ENCODE results near the gene AHRR. TPM values are rescaled to one million over a fixed set of nuclear protein-coding genes. Genes with fewer than 3 reads are reported as not detected.
A peak's percentile ranks its signal among the peaks of the same experiment; 100 is the strongest.

Gene AHRR
- total and polyA plus RNA-seq, 10 of the 15 experiments (the other 5 are each of a cell fraction or from before 2014, with no cell fraction given) = 0.90 to 35.2 (median 19.2) TPM

GRCh38 chr5:463301-463700 lies 141.8 kb downstream of the AHRR start (continued):
- TF ChIP-seq, protein P1, sequence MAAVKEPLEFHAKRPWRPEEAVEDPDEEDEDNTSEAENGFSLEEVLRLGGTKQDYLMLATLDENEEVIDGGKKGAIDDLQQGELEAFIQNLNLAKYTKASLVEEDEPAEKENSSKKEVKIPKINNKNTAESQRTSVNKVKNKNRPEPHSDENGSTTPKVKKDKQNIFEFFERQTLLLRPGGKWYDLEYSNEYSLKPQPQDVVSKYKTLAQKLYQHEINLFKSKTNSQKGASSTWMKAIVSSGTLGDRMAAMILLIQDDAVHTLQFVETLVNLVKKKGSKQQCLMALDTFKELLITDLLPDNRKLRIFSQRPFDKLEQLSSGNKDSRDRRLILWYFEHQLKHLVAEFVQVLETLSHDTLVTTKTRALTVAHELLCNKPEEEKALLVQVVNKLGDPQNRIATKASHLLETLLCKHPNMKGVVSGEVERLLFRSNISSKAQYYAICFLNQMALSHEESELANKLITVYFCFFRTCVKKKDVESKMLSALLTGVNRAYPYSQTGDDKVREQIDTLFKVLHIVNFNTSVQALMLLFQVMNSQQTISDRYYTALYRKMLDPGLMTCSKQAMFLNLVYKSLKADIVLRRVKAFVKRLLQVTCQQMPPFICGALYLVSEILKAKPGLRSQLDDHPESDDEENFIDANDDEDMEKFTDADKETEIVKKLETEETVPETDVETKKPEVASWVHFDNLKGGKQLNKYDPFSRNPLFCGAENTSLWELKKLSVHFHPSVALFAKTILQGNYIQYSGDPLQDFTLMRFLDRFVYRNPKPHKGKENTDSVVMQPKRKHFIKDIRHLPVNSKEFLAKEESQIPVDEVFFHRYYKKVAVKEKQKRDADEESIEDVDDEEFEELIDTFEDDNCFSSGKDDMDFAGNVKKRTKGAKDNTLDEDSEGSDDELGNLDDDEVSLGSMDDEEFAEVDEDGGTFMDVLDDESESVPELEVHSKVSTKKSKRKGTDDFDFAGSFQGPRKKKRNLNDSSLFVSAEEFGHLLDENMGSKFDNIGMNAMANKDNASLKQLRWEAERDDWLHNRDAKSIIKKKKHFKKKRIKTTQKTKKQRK (IDR thresholded peaks at IDR 0.05; ENCODE audit: low read depth, low read length) = no peak
- no peak for TF ChIP-seq ZNF217 (IDR thresholded peaks at IDR 0.05)
- TF ChIP-seq CHD1 (IDR thresholded peaks at IDR 0.05; ENCODE audit: low read depth, low read length) = no peak
- TF ChIP-seq HDAC2 (IDR thresholded peaks at IDR 0.05) = no peak

DNA sequence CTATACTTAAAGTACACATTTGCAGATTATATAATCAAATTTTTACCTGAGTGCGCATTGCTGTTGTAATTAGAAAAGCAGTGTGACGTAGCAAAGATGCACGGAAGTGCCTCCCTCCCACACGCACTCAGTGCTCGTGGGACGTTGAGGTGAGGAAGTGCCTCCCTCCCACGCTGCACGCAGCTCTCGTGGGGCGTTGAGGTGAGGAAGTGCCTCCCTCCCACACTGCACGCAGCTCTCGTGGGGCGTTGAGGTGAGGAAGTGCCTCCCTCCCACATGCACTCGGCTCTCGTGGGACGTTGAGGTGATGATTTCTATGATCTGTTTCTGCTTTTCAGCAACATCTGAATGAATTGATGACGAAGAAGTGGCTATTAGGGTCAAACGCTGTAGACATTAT lies 142.4 kb downstream of the AHRR start:
- POLR2A ChIA-PET = no interaction called here
- CTCF ChIA-PET = no interaction called here
- Histone ChIP-seq H4K20me1 (ENCODE audit: control insufficient read depth, insufficient read depth) (no peaks in the 10 kb centered on the region), H3K9me3 (replicated peaks; ENCODE audit: control insufficient read depth, insufficient read depth, low read length) (no peaks in the 10 kb centered on the region; the same call in 2 of the 3 replicates), H3K4me1 (ENCODE audit: control insufficient read depth, insufficient read depth, low read length) (no peaks in the 10 kb centered on the region), H3K4me3 (no peak overlapping the region), H2AFZ (ENCODE audit: control insufficient read depth, low read depth, low read length) (no peak overlapping the region), H3K27ac (ENCODE audit: control insufficient read depth, insufficient read depth) (no peak overlapping the region), H3K27me3 (replicated peaks in 1 of 2; ENCODE audit: control insufficient read depth in 2 of 2, insufficient read depth in 2 of 2, low read length in 1 of 2) (no peaks in the 10 kb centered on the region), H3K79me2 (ENCODE audit: control insufficient read depth, insufficient read depth, low read length) (peaks cover 4% of the 10 kb centered on the region), H3K36me3 (ENCODE audit: control insufficient read depth in 2 of 2, insufficient read depth in 2 of 2, low read length in 1 of 2) (peaks cover 24 to 26% of the 10 kb centered on the region in 2 experiments; a peak in 3 of 4 replicates), H3K4me2 (ENCODE audit: control insufficient read depth, insufficient read depth) (no peak overlapping the region), H3K9ac (ENCODE audit: control insufficient read depth, insufficient read depth, low read length) (no peak overlapping the region)
- no peak for DNase-seq (ENCODE audit: low read depth, low spot score)
- BruUV-seq (replicated peaks) = no TSS peak
- RAD21 ChIA-PET (ENCODE audit: unreplicated experiment) = no interaction called here
- in situ Hi-C loops (cut with MboI) = no loop called here
- SMC1A ChIA-PET (ENCODE audit: uncharacterized antibody, unreplicated experiment) = interaction anchor here (1.0 kb wide), 1 partner anchor 17 kb away, joined by 3 read pairs; no protein-coding TSS in a partner anchor
- intact Hi-C loops (cut with micrococcal nuclease; ENCODE audit: unreplicated experiment) = no loop called here
- 26% methylated on average over 18 of the region's 18 CpGs for whole genome bisulfite sequencing (ENCODE audit: insufficient coverage, insufficient replicate concordance, low lambda C conversion rate, missing lambda C conversion rate)
- no peak for FAIRE-seq
- peak; percentile 47 for ATAC-seq
- TF ChIP-seq DPF2 (IDR thresholded peaks at IDR 0.05) (no peak), MEF2A (IDR thresholded peaks at IDR 0.05; ENCODE audit: insufficient read depth, low read depth, low read length) (no peak), HDGF (IDR thresholded peaks at IDR 0.05) (no peak), CREM (IDR thresholded peaks at IDR 0.05; ENCODE audit: low read depth) (peak; percentile 71; the same call in 1 of the 2 replicates), MYB (IDR thresholded peaks at IDR 0.05; ENCODE audit: borderline replicate concordance, low read depth, low read length) (no peak), RUNX3 (IDR thresholded peaks at IDR 0.05; ENCODE audit: low read length) (peak; percentile 70), SP1 (IDR thresholded peaks at IDR 0.05; ENCODE audit: low read depth, low read length) (no peak), GATAD2B (conservative IDR thresholded peaks at IDR 0.05; ENCODE audit: low read depth) (no peak), SMAD1 (IDR thresholded peaks at IDR 0.05; ENCODE audit: low read depth, partially characterized antibody) (no peak), ZBTB4 (CRISPR knock-in tag; IDR thresholded peaks at IDR 0.05) (no peak), IKZF2 (IDR thresholded peaks at IDR 0.05) (no peak), EZH2 (IDR thresholded peaks at IDR 0.05; ENCODE audit: borderline replicate concordance, control insufficient read depth, low read depth, low read length) (no peak), TCF7 (IDR thresholded peaks at IDR 0.05; ENCODE audit: borderline replicate concordance) (no peak), CHD1 (IDR thresholded peaks at IDR 0.05; ENCODE audit: low read depth, low read length) (no peak), HSF1 (IDR thresholded peaks at IDR 0.05; ENCODE audit: low read depth, low read length) (no peak)

All from GM12878 (cell line).